Smooth muscle cell (in vitro differentiated cells): ENCODE measurements around the gene EXOC6B. TPM values are rescaled to one million over a fixed set of nuclear protein-coding genes. Genes with fewer than 3 reads are reported as not detected.

Experiments
- DNase-seq: peaks from one replicate; lab custom pipeline; 2025; ENCODE audit not compliant: unreplicated experiment; lab: John Stamatoyannopoulos, UW
- H2AFZ ChIP-seq: fragments of 200-600 bp; sonication (generic); 2 replicates; pipeline ENCODE4 v1.6.0; 2016; ENCODE audit warnings: antibody characterized with exemption, low read depth, mild to moderate bottlenecking
- H3F3A ChIP-seq: fragments of 200-600 bp; sonication (generic); 2 replicates; pipeline ENCODE4 v1.6.0; 2017; ENCODE audit warnings: antibody characterized with exemption, low read depth
- H3K27ac ChIP-seq: fragments of 200-600 bp; sonication (generic); 2 replicates; pipeline ENCODE4 v1.5.1; 2016; ENCODE audit warnings: low read depth, mild to moderate bottlenecking
- H3K27me3 ChIP-seq: fragments of 200-600 bp; sonication (generic); 2 replicates; pipeline ENCODE4 v1.6.1; 2016; ENCODE audit warnings: low read depth, mild to moderate bottlenecking
- H3K36me3 ChIP-seq: fragments of 200-600 bp; sonication (generic); 2 replicates; pipeline ENCODE4 v1.5.1; 2016; ENCODE audit warnings: low read depth
- H3K4me1 ChIP-seq: fragments of 200-600 bp; sonication (generic); 2 replicates; pipeline ENCODE4 v1.5.1; 2016; ENCODE audit warnings: low read depth
- H3K4me2 ChIP-seq: fragments of 200-600 bp; sonication (generic); 2 replicates; pipeline ENCODE4 v1.6.0; 2016; ENCODE audit warnings: mild to moderate bottlenecking
- H3K4me3 ChIP-seq: fragments of 200-600 bp; sonication (generic); 2 replicates; pipeline ENCODE4 v1.5.1; 2016; ENCODE audit warnings: mild to moderate bottlenecking
- H3K79me2 ChIP-seq: fragments of 200-600 bp; sonication (generic); 2 replicates; pipeline ENCODE4 v1.6.0; 2016; ENCODE audit warnings: low read depth, mild to moderate bottlenecking
- H3K9ac ChIP-seq: fragments of 200-600 bp; sonication (generic); 2 replicates; pipeline ENCODE4 v1.6.0; 2016; ENCODE audit warnings: low read depth
- H3K9me3 ChIP-seq: fragments of 200-600 bp; sonication (generic); replicated peaks from 2 replicates; pipeline ENCODE4 v1.5.1; 2016; ENCODE audit warnings: low read depth
- H4K20me1 ChIP-seq: fragments of 200-600 bp; sonication (generic); 2 replicates; pipeline ENCODE4 v1.6.0; 2016; ENCODE audit warnings: low read depth
- CTCF ChIP-seq: fragments of 200-600 bp; sonication (generic); IDR thresholded peaks from 2 replicates; pipeline ENCODE4 v1.5.1; 2017; ENCODE audit warnings: borderline replicate concordance, mild to moderate bottlenecking, antibody characterized with exemption; ENCODE audit not compliant: insufficient read depth, poor library complexity, severe bottlenecking
- WGBS: methylation state at CpG from one replicate; pipeline ENCODE4 v1.1.7; 2016; ENCODE audit warnings: low lambda C conversion rate; 5-methylcytosine and 5-hydroxymethylcytosine counted together
- polyA plus RNA-seq: library from polyadenylated mRNA; unstranded; fragments of >200 nt; fragmentation: Nextera tagmentation; extraction: Ambion mirVana; gene quantifications from 2 replicates; pipeline ENCODE4 v1.2.1, GENCODE V29; 2016
- total RNA-seq: library from RNA; depleted of rRNA; stranded (reverse); fragments of >200 nt; gene quantifications from 2 replicates; pipeline ENCODE4 v1.2.3, GENCODE V29; 2014

The EXOC6B gene
- total and polyA plus RNA-seq, 2 experiments from 2014 or later: 6.9 to 19.7 TPM

GRCh38 chr2:72180351-72180750 lies 645.5 kb downstream of the EXOC6B start:
- no peaks in the 10 kb centered on the region for H3F3A ChIP-seq
- no peak overlapping the region for H2AFZ ChIP-seq
- TF ChIP-seq CTCF: no peak
- H4K20me1 ChIP-seq: no peaks in the 10 kb centered on the region
- H3K4me1 ChIP-seq: no peaks in the 10 kb centered on the region
- no peak overlapping the region for H3K27ac ChIP-seq
- no peak overlapping the region for H3K9ac ChIP-seq
- no peaks in the 10 kb centered on the region for H3K9me3 ChIP-seq
- H3K79me2 ChIP-seq: no peaks in the 10 kb centered on the region
- H3K4me3 ChIP-seq: no peak overlapping the region
- WGBS: 100% methylated on average over 1 of the region's 1 CpG
- H3K27me3 ChIP-seq: no peaks in the 10 kb centered on the region
- no peak for DNase-seq
- H3K4me2 ChIP-seq: no peak overlapping the region
- H3K36me3 ChIP-seq: no peaks in the 10 kb centered on the region

GRCh38 chr2:72178551-72178950 lies 647.3 kb downstream of the EXOC6B start:
- no peaks in the 10 kb centered on the region for H3K27me3 ChIP-seq
- no peak overlapping the region for H2AFZ ChIP-seq
- no peak overlapping the region for H3K4me3 ChIP-seq
- no peaks in the 10 kb centered on the region for H3K9me3 ChIP-seq
- H3K36me3 ChIP-seq: no peaks in the 10 kb centered on the region
- H3K27ac ChIP-seq: no peak overlapping the region
- no peak overlapping the region for H3K4me2 ChIP-seq
- H3F3A ChIP-seq: no peaks in the 10 kb centered on the region
- H3K79me2 ChIP-seq: no peaks in the 10 kb centered on the region
- no peaks in the 10 kb centered on the region for H3K4me1 ChIP-seq
- no peaks in the 10 kb centered on the region for H4K20me1 ChIP-seq
- no peak for DNase-seq
- no peak for TF ChIP-seq CTCF
- 100% methylated on average over 2 of the region's 2 CpGs for WGBS
- H3K9ac ChIP-seq: no peak overlapping the region

- DNase-seq: no peak
- Histone ChIP-seq H3K4me3 (no peak overlapping the region), H3K36me3 (no peaks in the 10 kb centered on the region), H3K9ac (no peak overlapping the region), H3K9me3 (no peaks in the 10 kb centered on the region), H4K20me1 (no peaks in the 10 kb centered on the region), H3K4me2 (no peak overlapping the region), H3K79me2 (no peaks in the 10 kb centered on the region), H2AFZ (no peak overlapping the region), H3K27me3 (no peaks in the 10 kb centered on the region), H3F3A (no peaks in the 10 kb centered on the region), H3K4me1 (no peaks in the 10 kb centered on the region), H3K27ac (no peak overlapping the region)
- no peak for TF ChIP-seq CTCF
- WGBS: 53% methylated on average over 1 of the region's 1 CpG
Observed at GRCh38 chr2:72176281-72176680, 649.6 kb downstream of the EXOC6B start.

GRCh38 chr2:72175636-72176035 lies 650.2 kb downstream of the EXOC6B start:
- Histone ChIP-seq H3K27ac (no peak overlapping the region), H3K27me3 (no peaks in the 10 kb centered on the region), H3K4me1 (no peaks in the 10 kb centered on the region), H3K79me2 (no peaks in the 10 kb centered on the region), H3K9ac (no peak overlapping the region), H3K4me3 (no peak overlapping the region), H3K9me3 (no peaks in the 10 kb centered on the region), H4K20me1 (no peaks in the 10 kb centered on the region), H3F3A (no peaks in the 10 kb centered on the region), H3K4me2 (no peak overlapping the region), H2AFZ (no peak overlapping the region), H3K36me3 (no peaks in the 10 kb centered on the region)
- no peak for TF ChIP-seq CTCF
- no peak for DNase-seq
- 92% methylated on average over 4 of the region's 4 CpGs for WGBS
